ENCODE results near the gene NDFIP2.

Gene NDFIP2

DNA sequence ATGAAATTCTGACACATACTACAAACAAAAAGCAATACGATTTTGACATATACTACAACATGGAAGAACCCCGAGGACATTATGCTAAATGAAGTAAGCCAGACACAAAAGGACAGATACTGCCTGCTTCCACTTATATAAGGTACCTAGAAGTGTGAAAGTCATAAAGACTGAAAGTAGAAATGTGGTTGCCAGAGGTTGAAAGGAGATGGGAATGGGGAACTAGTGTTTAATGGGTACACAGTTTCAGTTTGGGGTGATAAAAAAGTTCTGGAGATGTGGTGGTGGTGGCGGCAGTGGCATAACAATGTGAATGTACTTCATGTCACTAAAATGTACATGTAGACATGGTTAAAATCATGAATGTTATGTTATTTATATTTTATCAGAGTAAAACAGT lies 12.1 kb upstream of the NDFIP2 start:
- no peak for TF ChIP-seq EZH2phosphoT487 (IDR thresholded peaks at IDR 0.05; ENCODE audit: borderline replicate concordance)
- TF ChIP-seq, protein P1, sequence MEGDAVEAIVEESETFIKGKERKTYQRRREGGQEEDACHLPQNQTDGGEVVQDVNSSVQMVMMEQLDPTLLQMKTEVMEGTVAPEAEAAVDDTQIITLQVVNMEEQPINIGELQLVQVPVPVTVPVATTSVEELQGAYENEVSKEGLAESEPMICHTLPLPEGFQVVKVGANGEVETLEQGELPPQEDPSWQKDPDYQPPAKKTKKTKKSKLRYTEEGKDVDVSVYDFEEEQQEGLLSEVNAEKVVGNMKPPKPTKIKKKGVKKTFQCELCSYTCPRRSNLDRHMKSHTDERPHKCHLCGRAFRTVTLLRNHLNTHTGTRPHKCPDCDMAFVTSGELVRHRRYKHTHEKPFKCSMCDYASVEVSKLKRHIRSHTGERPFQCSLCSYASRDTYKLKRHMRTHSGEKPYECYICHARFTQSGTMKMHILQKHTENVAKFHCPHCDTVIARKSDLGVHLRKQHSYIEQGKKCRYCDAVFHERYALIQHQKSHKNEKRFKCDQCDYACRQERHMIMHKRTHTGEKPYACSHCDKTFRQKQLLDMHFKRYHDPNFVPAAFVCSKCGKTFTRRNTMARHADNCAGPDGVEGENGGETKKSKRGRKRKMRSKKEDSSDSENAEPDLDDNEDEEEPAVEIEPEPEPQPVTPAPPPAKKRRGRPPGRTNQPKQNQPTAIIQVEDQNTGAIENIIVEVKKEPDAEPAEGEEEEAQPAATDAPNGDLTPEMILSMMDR (conservative IDR thresholded peaks at IDR 0.05; ENCODE audit: low read length): no peak
- no peaks in the 10 kb centered on the region for H3K9me3 ChIP-seq (ENCODE audit: insufficient read depth, low read depth, low read length)
- H3K4me3 ChIP-seq (ENCODE audit: low read length, poor library complexity, severe bottlenecking): no peak overlapping the region
- H3K27me3 ChIP-seq (ENCODE audit: insufficient read depth, low read length, poor library complexity, severe bottlenecking): no peaks in the 10 kb centered on the region
- H4K20me1 ChIP-seq (ENCODE audit: insufficient read depth, low read length, poor library complexity, severe bottlenecking): no peaks in the 10 kb centered on the region
- H3K9ac ChIP-seq (ENCODE audit: low read depth, low read length, poor library complexity, severe bottlenecking): no peak overlapping the region
- H3K79me2 ChIP-seq (ENCODE audit: insufficient read depth, low read length): no peaks in the 10 kb centered on the region
- no peaks in the 10 kb centered on the region for H3K36me3 ChIP-seq (ENCODE audit: insufficient read depth, low read length)
- H2AFZ ChIP-seq (ENCODE audit: low read length): 0 out of 2 replicates have a peak overlapping the region, but pooled peaks have one; percentile 1
- H3K9me2 ChIP-seq (replicated peaks; ENCODE audit: low read depth, low read length): no peaks in the 10 kb centered on the region
- no peak overlapping the region for H3K4me2 ChIP-seq (ENCODE audit: low read depth, low read length, poor library complexity, severe bottlenecking)
- no peaks in the 10 kb centered on the region for H3F3A ChIP-seq (ENCODE audit: low read depth)
- H3K4me1 ChIP-seq (ENCODE audit: insufficient read depth, low read length, poor library complexity, severe bottlenecking): peaks cover 14% of the 10 kb centered on the region

DNA sequence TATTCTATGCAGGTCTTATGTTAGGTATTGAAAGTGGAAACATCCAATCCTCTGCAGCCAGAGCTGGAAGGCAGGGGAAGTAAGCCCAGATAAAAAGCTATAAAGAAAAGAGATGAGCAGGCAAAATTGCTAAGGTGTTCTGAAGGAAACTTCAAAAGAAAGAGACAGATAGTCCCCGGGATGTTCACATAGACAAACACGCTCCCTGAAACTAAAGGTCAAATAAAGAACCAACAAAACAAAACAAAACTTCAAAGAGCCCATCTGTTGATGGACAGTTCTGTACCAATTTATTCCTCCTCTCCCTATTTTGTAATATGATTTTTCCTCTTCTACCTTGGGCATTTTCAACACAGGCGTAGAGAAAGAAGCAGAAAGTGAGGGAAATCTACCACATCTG lies 11.3 kb upstream of the NDFIP2 start:
- Histone ChIP-seq H3K4me3 (ENCODE audit: low read length, poor library complexity, severe bottlenecking) (no peak overlapping the region), H3K4me2 (ENCODE audit: low read depth, low read length, poor library complexity, severe bottlenecking) (no peak overlapping the region), H3K27me3 (ENCODE audit: insufficient read depth, low read length, poor library complexity, severe bottlenecking) (no peaks in the 10 kb centered on the region), H3K9me3 (ENCODE audit: insufficient read depth, low read depth, low read length) (no peaks in the 10 kb centered on the region), H3K36me3 (ENCODE audit: insufficient read depth, low read length) (no peaks in the 10 kb centered on the region), H3K79me2 (ENCODE audit: insufficient read depth, low read length) (no peaks in the 10 kb centered on the region), H2AFZ (ENCODE audit: low read length) (no peak overlapping the region), H4K20me1 (ENCODE audit: insufficient read depth, low read length, poor library complexity, severe bottlenecking) (no peaks in the 10 kb centered on the region), H3K4me1 (ENCODE audit: insufficient read depth, low read length, poor library complexity, severe bottlenecking) (peaks cover 12% of the 10 kb centered on the region), H3F3A (ENCODE audit: low read depth) (no peaks in the 10 kb centered on the region), H3K9me2 (replicated peaks; ENCODE audit: low read depth, low read length) (no peaks in the 10 kb centered on the region), H3K9ac (ENCODE audit: low read depth, low read length, poor library complexity, severe bottlenecking) (no peak overlapping the region)
- TF ChIP-seq, protein P1 (conservative IDR thresholded peaks at IDR 0.05; ENCODE audit: low read length): no peak

DNA sequence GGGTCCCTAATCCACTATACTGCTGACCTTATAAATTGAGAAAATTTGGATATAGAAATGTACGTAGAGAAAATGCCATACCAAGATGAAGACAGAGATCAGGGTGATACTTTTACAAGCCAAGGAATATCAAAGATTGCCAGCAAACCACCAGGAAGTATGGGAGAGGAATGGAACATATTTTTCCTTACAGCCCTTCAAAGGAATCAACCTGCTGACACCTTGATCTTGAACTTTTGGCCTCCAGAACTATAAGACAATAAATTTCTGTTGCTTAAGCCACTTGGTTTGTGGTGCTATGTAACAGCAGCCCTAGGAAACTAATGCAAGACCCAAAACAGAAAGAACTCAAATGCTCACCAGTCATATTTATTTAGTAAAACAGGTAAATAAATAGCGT lies 10.3 kb upstream of the NDFIP2 start:
- Histone ChIP-seq H3K4me2 (ENCODE audit: low read depth, low read length, poor library complexity, severe bottlenecking) (no peak overlapping the region), H3K4me3 (ENCODE audit: low read length, poor library complexity, severe bottlenecking) (no peak overlapping the region), H3K9ac (ENCODE audit: low read depth, low read length, poor library complexity, severe bottlenecking) (no peak overlapping the region), H3K9me2 (replicated peaks; ENCODE audit: low read depth, low read length) (no peaks in the 10 kb centered on the region), H3K36me3 (ENCODE audit: insufficient read depth, low read length) (no peaks in the 10 kb centered on the region), H3K9me3 (ENCODE audit: insufficient read depth, low read depth, low read length) (no peaks in the 10 kb centered on the region), H4K20me1 (ENCODE audit: insufficient read depth, low read length, poor library complexity, severe bottlenecking) (no peaks in the 10 kb centered on the region), H3K79me2 (ENCODE audit: insufficient read depth, low read length) (no peaks in the 10 kb centered on the region), H3K4me1 (ENCODE audit: insufficient read depth, low read length, poor library complexity, severe bottlenecking) (peaks cover 12% of the 10 kb centered on the region), H3K27me3 (ENCODE audit: insufficient read depth, low read length, poor library complexity, severe bottlenecking) (no peaks in the 10 kb centered on the region), H3F3A (ENCODE audit: low read depth) (no peaks in the 10 kb centered on the region), H2AFZ (ENCODE audit: low read length) (no peak overlapping the region)
- TF ChIP-seq EZH2phosphoT487 (IDR thresholded peaks at IDR 0.05; ENCODE audit: borderline replicate concordance): no peak
- TF ChIP-seq, protein P1 (conservative IDR thresholded peaks at IDR 0.05; ENCODE audit: low read length): no peak

All from Loucy (cell line).